NCI-H187 treated with DMSO at 0.1 percent for 48 hours (cell line): ENCODE measurements around the gene WBP2.
"Not testable (repeated sequence)": the region's sequence is repeated elsewhere in the genome, so short reads cannot be mapped to it uniquely, and the experiment has no call there.

Experiments used
- DNase-seq: peaks from one replicate; lab custom pipeline; 2025; lab: John Stamatoyannopoulos, UW

The WBP2 gene

GRCh38 chr17:75865404-75866188 is 10.5 kb upstream of the WBP2 start:
- DNase-seq: not testable (repeated sequence)

- not testable (repeated sequence) for DNase-seq
These were observed 9.8 kb upstream of the WBP2 start for GRCh38 chr17:75864887-75865286.

- no peak for DNase-seq
These were observed 9.3 kb upstream of the WBP2 start for GRCh38 chr17:75864448-75864871.

GRCh38 chr17:75861927-75862317 is 6.8 kb upstream of the WBP2 start:
- no peak for DNase-seq

GRCh38 chr17:75859358-75859757 is 4.2 kb upstream of the WBP2 start:
- not testable (repeated sequence) for DNase-seq

- DNase-seq: no peak
These were observed 1.1 kb upstream of the WBP2 start for GRCh38 chr17:75856062-75856756.

- no peak for DNase-seq
These were observed 240 bp downstream of the WBP2 start for GRCh38 chr17:75854881-75855309.

GRCh38 chr17:75854101-75854748 is 910 bp downstream of the WBP2 start:
- DNase-seq: no peak

GRCh38 chr17:75853433-75853832 is 1.7 kb downstream of the WBP2 start:
- no peak for DNase-seq

- DNase-seq: not testable (repeated sequence)
These were observed 3.5 kb downstream of the WBP2 start for GRCh38 chr17:75851693-75851991.

- no peak for DNase-seq
These were observed 4.0 kb downstream of the WBP2 start for GRCh38 chr17:75850928-75851692.

GRCh38 chr17:75849724-75850123 is 5.4 kb downstream of the WBP2 start:
- no peak for DNase-seq

- DNase-seq: no peak
These were observed 5.9 kb downstream of the WBP2 start for GRCh38 chr17:75849279-75849646.

GRCh38 chr17:75848523-75849278 is 6.4 kb downstream of the WBP2 start:
- no peak for DNase-seq

- no peak for DNase-seq
These were observed 7.3 kb downstream of the WBP2 start for GRCh38 chr17:75847614-75848522.

- no peak for DNase-seq
These were observed 8.2 kb downstream of the WBP2 start for GRCh38 chr17:75846692-75847613.

GRCh38 chr17:75845933-75846691 is 9.0 kb downstream of the WBP2 start:
- DNase-seq: no peak

GRCh38 chr17:75845058-75845711 is 9.9 kb downstream of the WBP2 start:
- DNase-seq: no peak
